Activated T-cell treated with anti-CD3 and anti-CD28 coated beads for 4 hours (primary cell): ENCODE results near the gene C2orf80.
A peak's percentile ranks its signal among the peaks of the same experiment; 100 is the strongest.
"Not testable (repeated sequence)": the region's sequence is repeated elsewhere in the genome, so short reads cannot be mapped to it uniquely, and the experiment has no call there.

Experiments
- DNase-seq: peaks from one replicate; pipeline ENCODE4 v3.0.0-alpha.2; 2020

C2orf80 gene

DNA sequence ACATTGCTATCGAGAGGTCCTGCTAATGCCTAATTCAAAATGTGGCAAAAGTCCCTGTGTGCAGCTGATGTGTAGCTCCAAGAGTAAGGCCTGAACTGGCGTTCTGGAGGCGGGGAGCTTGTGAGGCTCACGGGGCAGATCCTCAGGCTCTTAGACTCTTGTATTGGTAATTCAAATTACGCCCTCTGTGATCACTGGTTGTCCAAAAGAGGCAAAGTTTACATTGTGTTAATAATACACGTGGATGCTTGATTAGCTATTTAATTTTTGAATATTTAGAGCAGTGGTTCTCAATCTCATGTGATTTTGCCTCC lies 14.0 kb downstream of the C2orf80 start:
- no peak for DNase-seq

DNA sequence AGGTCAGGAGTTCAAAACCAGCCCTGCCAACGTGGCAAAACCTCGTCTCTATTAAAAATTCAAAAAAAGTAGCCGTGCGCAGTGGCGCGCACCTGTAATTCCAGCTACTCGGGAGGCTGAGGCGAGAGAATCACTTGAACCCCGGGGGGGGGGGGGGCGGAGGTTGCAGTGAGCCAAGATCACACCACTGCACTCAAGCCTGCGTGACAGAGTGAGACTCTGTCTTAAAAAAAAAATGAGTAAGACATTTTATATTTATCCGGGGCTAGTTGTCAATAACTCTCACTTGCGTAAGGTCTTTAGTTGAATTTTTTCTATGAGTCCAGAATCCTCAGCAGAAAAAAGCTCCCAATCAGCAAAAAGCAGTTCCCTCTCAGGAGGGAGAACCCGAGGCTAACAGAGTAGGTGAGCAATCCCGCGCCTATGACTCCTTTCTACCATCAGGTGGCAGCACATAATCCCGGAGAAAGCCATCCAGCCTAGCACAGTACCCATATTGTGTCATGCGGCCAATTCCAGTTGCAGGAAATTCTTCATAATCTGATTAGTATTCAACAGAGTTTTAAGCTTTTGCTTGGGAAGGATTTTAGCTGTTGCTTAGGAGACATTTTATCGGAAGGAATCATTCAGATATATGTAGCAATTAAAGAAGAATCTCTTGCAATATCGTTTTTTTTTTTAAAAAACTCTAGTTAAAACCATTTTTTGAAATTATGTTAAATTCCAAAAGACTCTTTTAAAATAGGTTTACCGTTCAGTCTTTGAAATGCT lies 14.6 kb downstream of the C2orf80 start:
- peak; percentile 50 for DNase-seq

DNA sequence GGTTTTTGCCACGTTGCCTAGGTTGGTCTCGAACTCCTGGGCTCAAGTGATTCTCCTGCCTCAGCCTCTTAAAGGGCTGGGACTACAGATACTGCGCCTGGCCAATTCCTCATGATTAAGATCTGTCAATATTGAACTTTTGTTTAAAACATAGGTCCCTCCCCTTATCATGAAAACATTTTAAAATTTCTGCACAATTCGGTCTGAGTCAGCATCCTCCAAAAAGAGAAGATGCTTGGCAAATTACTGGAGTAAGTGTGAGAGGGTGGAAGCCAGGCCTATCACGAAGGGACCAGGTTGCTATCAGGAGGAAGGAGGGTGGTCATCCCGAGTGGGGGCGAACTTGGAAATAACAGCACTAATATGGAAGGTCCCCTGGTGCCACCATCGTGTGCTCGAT lies 15.7 kb downstream of the C2orf80 start:
- no peak for DNase-seq

DNA sequence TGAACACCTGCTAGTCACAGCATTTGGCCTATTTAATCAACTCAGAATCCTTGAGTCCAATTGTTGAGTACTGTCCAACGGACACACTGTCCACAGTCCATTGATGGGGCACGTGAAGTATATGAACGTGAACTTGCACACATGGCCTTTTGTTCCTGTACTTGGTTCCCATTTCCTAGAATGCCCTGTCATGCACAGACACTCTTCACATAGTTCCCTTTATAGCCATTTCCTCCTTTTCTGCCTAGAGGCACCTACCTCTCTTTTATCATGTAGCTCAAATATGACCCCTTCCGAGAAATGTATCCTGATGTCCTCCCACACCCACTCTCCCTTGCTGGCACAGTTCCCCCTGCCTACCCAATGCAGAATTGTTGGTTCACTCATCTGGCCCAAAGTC lies 17.7 kb downstream of the C2orf80 start:
- no peak for DNase-seq

DNA sequence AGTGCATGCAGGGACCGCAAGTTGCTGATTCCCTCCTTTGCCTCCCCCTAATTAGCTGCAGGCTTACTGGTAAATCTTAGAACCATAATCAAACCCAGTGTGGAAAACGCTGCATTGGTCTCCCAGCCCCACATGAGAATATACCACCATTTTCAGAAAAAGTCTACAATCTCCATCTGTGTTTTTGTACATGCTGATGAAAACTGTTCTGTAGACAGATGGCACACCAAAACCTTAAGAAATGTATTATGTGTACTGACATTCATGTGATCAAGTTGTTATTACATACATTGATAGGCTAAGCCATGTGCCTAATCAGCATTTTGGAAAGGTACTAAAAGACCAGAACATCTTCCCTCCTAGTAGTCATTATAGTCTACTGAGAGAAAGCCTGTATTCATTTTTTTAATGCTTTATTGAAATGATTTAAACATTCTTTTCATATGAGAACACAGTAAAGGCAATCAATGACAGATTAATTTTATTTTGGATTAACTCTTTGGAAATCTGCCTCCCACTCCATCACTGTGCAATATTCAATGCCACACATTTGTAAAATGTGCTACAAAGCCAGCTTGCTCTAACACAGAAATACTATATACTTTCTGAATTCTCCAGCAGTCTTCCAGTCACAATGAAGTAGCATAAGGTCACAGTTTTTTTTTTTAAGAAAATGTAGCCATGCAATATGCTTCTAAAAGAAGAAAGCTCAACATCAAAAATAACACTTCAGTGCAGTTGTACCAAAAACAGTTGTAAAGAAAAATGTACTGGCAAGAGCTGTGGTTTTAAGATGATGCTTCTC lies 24.7 kb downstream of the C2orf80 start:
- no peak for DNase-seq

- no peak for DNase-seq
Observed at GRCh38 chr2:208163489-208163888, 26.3 kb downstream of the C2orf80 start, which contains the start of gene CRYGA. Gene CRYGA (minus strand): TSS chr2:208163589. CDS start chr2:208163556, 33 bp downstream.

DNA sequence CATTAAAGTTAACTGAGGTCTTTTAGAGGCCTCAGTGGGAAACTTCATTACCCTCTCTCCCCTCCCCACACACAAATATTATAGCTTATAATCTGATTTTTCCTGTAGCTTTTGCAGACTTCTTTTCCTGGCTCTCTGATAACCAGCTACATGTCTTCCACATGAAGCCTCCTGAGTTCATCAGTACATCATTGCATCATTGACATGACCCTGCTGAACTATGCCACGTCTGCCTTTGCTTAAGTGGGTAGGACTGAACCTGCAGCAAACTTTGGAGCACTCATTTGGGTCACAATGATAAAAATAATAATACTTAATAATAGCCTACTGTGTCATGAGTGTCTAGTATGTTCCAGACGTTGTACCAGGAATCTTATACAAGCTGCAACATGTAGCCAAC lies 33.4 kb downstream of the C2orf80 start:
- DNase-seq: no peak

DNA sequence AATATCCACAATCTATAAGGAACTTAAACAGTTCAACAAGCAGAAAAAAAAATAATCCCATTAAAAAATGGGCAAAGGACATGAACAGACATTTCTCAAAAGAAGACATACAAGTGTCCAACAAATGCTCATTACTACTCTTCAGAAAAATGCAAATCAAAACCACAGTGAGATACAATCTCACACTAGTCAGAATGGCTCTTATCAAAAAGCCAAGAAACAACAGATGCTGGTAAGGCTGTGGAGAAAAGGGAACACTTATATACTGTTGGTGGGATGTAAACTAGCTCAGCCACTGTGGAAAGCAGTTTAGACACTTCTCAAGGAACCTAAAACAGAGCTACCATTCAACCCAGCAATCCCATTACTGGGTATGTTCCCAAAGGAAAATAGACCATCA lies 36.7 kb downstream of the C2orf80 start:
- DNase-seq: no peak

- no peak for DNase-seq
Observed at GRCh38 chr2:208150956-208151355, 38.9 kb downstream of the C2orf80 start.

DNA sequence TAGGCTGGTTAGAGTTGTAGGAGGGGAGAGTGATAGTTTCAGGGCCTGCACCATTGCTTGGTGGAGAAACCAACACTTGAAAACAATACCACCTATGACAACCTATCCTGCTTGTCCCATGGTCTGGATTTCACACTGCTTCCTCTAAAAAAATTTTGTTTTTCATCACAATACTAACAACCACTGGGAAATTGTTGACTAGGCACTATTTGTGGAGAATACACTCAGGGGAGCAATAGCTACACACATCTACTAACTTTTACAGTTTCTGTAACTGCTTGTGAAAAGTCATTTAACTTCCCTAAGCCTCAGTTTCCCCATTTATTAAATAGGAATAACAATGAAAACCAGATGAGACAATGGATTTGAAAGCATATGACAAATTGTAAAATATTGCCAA lies 39.7 kb downstream of the C2orf80 start:
- DNase-seq: no peak

DNA sequence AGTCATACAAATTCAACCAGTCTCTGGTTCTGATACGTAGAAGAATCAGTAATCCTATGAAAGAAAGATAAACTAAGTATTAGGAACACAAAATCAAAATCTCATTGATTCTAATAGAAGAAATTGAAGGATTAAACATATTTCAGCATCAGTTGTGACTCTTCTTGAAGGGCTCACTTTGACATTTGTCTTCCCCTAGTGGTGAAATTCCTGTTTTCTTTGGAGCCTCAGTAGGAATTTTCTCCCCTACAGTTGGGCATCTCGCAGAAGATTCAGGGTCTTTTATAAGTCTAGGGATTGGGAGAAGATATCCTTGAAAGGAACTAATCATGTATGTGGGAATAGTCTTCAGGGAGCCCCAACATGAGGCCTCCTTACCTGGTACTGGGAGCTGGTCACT lies 41.0 kb downstream of the C2orf80 start:
- DNase-seq: no peak

- no peak for DNase-seq
Observed at GRCh38 chr2:208147759-208148158, 42.1 kb downstream of the C2orf80 start.

DNA sequence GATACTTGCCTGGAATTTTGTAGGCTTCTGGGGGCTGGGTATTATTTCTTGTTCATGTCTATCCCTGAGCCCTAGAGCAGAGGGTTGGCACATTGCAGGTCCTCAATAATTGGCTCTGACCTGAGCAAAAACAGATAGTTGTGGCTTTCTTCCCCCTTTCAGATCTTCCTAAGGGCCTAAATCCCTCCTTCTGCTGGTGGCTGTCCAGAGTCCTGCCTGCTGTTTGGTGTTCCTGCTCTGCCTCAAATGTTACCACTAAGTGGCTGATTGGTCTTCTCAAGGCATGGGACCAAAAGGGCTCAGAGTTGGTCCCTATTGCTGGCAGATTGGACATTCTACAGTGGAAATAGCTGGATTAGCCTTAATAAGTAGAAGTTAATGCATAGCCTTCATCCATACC lies 42.8 kb downstream of the C2orf80 start:
- DNase-seq: no peak

DNA sequence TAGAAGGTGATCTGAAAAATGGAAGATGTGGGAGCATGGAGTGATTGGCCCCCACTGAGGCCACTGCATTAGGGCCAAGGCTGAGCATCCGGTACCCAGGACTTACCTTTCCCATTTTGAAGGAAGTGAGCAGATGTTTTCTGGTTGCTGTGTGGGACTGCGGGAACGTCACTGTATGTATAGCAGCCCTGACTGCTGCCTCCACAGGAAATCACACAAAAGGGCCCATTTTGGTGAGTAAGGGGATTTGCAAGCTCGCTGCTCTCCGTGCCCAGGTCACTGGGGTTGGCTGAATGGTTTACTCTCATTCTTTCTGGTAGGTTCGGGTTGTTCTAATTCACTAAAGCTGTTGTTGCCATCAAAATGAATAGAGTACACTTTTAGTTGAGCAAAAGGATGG lies 43.8 kb downstream of the C2orf80 start, which contains the start of gene CRYGB:
Gene CRYGB, minus strand, starts transcription at position 153 of the 400 bp plus-strand sequence. Its CDS starts 38 bp downstream, at position 115.
- DNase-seq: no peak

DNA sequence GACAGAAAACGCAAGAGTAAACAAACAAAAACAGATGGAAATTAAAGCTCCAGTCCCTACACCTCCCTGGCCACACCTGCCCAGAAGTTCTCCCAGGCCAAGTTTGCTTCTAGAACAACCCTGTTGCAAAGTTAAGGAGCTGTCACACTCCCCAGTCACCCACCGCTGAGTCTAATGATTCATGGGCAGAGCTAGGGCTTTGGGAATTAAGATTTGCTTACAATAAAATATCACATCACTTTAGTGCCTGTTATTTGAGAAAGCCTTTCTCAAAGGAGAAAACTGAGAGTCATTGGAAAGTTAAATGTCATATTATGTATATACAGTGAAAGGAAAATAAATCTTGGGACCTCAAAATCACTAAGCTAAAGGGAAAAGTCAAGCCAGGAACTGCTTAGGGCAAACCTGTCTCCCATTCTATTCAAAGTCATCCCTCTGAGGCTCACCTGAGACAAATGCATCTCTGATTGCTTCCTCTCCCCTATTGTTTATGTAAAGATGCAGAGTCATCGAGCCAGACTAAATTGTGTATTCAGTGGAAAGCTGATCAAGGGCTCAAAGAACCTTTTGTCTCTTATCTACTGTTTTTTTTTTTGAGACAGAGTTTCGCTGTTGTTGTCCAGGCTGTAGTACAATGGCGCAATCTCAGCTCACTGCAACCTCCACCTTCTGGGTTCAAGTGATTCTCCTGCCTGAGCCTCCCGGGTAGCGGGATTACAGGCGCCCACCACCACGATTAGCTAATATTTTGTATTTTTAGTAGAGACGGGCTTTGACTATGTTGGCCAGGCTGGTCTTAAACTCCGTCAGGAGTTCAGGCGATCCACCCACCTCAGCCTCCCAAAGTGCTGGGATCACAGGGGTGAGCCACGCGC lies 46.7 kb downstream of the C2orf80 start:
- DNase-seq: no peak

DNA sequence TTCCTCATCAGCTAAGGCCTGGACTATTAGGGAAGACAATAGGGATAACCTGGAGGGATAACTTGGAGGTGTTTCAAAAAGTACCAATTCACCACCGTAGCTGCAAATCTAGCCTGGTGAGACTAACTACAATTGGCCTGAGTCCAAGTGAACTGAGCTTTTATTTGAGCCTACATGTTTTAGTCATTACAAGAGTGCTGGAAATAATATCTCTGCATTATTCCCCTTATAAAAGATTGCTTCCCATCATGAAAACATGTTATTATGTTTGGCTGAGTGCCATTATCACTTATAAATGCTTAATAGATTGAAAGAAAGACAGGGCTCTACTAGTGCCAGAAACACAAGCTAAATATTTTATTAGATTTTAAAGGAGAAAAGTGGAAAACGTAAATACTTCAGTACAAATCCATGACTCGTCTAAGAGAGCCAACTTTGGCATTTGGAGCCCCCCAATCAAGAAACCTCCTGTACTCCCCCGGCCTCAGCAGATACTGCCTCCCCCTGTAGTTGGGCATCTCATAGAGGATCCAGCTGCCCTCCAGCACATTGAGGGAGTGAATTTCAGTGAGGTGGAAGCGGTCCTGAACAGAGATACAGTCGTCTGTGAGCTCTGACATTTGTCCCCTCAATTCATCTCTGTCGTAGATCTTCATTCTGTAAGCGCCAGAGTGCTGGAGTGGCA lies 47.4 kb downstream of the C2orf80 start:
- DNase-seq: no peak

GRCh38 chr2:208139447-208139846 lies 50.4 kb downstream of the C2orf80 start:
- DNase-seq: no peak

- not testable (repeated sequence) for DNase-seq
Observed at GRCh38 chr2:208138334-208138733, 51.5 kb downstream of the C2orf80 start.

- no peak for DNase-seq
Observed at GRCh38 chr2:208136716-208137094, 53.1 kb downstream of the C2orf80 start.

DNA sequence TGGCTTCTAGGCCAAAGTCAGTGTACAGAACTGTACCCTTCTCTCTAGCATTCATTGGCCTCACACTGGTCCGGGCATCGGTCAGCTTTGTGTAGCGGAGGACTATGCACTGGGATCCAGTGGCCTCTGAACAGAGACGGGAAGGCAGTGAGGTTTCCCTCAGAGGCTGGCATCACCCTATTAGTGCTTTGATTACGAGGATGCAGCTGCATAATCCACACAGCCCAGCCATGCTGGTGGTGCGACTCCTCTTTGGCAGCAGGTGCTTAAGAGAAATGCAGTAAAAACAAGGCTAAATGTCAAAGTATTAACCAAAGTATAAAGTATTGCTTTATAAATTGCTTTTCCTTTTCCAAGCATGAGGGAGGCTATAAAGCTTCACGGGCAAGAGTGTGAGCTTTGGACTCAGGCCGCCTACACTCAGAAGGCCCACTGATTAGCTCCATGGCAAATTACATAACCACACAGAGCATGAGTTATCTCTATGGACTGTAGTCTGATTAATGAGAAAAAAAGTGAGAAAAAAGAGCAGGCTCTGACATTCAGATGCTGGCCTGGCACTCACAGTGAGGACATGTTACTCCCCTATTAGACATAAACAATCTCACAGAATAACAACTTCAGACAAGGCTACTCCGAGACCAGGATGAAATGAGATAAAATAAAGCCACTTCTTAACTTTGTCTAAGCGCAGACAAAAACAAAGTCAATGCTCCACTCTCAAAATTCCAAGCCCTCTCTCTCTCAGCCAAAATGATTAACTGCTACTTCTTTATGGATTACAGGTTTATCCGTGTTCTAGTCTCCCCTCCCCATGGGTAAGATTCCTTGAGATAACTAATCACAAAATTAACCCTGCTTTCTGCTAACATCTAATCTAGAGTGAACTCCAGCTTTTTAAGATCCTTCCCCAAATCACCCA lies 53.8 kb downstream of the C2orf80 start:
- no peak for DNase-seq

DNA sequence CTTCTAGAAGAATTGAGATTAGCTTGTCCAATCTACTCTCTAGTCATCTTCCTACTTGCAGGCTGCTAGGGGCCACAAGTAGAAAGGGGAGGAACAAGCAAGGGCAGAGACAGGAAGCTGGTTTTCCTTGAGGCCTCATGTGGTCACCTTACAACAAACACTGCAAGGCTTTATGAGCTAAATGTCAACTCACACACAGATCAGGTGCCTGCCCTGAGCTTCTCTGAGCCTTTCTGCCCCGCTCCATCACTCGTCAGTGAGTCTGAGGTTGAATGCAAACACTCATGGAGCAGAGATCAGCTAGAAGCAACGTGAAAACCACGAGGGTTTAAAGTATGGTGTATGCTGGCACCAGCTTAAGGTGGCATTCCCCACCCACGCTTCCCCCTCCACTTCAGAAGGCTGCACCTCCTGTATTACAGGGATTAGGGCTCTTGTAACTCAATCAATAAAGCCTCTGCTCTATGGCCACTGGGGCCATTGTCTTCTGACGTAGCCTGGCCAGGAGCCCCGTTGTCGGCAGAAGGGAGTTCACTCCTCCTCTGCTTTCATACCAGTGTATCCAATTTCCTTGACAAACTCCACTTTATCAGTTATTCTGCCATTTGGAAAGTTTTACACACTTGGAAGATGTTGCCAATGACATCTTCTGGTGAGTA lies 54.8 kb downstream of the C2orf80 start:
- no peak for DNase-seq
